Sigmoid colon (tissue), 4 donors: ENCODE results near the gene CDC42SE2.

ENCODE experiments used
- EP300 ChIP-seq, 4 donors: sonication (generic); formaldehyde crosslinking; IDR thresholded peaks; one replicate each; pipeline ENCODE4 v1.6.1; 2017; ENCODE audit warnings: antibody characterized with exemption in 4 of 4
- POLR2A ChIP-seq, 2 donors: fragments of 450-650 bp; IDR thresholded peaks; one replicate each; pipeline ENCODE4 v1.6.1; 2016; ENCODE audit warnings: antibody characterized with exemption in 2 of 2, mild to moderate bottlenecking in 2 of 2, moderate library complexity in 2 of 2
- POLR2AphosphoS5 ChIP-seq, 4 donors: sonication (generic); formaldehyde crosslinking; IDR thresholded peaks; one replicate each; pipeline ENCODE4 v1.6.1; 2017; ENCODE audit warnings: antibody characterized with exemption in 4 of 4
- TF ChIP-seq, protein P1 (sequence below), 4 experiments: fragments of 450-650 bp in 3 of 4; fragments of 200-600 bp in 1 of 4; IDR thresholded peaks; one replicate each; pipeline ENCODE4 v1.5.1; 2016 to 2019; ENCODE audit warnings: antibody characterized with exemption in 4 of 4, mild to moderate bottlenecking in 3 of 4, moderate library complexity in 2 of 4

- TF ChIP-seq POLR2A (IDR thresholded peaks at IDR 0.05) (no peak), POLR2AphosphoS5 (IDR thresholded peaks at IDR 0.05) (no peak), EP300 (IDR thresholded peaks at IDR 0.05) (no peak)
- TF ChIP-seq, protein P1, sequence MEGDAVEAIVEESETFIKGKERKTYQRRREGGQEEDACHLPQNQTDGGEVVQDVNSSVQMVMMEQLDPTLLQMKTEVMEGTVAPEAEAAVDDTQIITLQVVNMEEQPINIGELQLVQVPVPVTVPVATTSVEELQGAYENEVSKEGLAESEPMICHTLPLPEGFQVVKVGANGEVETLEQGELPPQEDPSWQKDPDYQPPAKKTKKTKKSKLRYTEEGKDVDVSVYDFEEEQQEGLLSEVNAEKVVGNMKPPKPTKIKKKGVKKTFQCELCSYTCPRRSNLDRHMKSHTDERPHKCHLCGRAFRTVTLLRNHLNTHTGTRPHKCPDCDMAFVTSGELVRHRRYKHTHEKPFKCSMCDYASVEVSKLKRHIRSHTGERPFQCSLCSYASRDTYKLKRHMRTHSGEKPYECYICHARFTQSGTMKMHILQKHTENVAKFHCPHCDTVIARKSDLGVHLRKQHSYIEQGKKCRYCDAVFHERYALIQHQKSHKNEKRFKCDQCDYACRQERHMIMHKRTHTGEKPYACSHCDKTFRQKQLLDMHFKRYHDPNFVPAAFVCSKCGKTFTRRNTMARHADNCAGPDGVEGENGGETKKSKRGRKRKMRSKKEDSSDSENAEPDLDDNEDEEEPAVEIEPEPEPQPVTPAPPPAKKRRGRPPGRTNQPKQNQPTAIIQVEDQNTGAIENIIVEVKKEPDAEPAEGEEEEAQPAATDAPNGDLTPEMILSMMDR (IDR thresholded peaks at IDR 0.05): no peak
These were observed 59.1 kb downstream of the CDC42SE2 start for GRCh38 chr5:131322926-131323325.
